HG02588 (cell line): Measurements from ENCODE around the gene NYAP2.

Experiments
- ATAC-seq: cut with Tn5 transposase; IDR thresholded peaks from one replicate; pipeline ENCODE4 v1.9.1; 2021; ENCODE audit warnings: mild to moderate bottlenecking, moderate library complexity; ENCODE audit not compliant: unreplicated experiment

The NYAP2 gene

DNA sequence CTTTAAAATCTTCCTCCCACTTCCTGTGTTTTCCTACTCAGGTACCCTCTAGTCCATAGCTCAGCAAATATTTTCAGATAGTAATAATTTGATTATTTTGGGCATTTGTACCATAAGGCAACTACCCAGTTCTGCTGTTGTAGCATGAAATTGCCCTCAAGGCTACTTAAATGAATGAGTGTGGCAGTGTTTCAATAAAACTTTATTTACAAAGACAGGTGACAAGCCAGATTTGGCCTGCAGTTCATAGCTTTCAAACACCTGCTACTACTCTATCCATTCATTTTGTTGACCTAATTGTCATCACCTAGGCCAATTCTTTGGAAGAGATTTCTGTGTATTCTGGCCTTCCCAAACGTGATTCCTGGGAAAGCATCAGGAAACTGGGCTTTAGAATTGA is 28.9 kb downstream of the NYAP2 start:
- ATAC-seq = no peak

DNA sequence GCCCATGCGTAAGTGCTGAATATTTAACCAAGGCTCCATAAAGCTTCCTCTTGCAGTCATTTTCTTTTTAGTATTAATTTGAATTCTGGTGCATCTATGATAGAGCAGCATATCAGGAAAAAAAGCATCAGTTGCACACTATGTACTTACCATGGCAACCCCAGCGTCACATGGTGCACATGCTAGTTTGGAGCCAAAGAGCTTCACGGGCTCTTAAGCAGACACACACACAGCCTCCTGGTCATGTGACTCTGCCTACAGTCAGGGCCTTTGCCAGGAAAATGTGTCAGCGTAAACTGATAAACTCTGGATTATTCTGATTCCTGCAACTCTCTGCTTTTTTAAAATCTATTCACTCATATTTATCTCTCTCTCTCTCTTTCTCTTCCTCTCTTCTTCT is 30.2 kb downstream of the NYAP2 start:
- no peak for ATAC-seq

GRCh38 chr2:225431105-225431863 is 31.8 kb downstream of the NYAP2 start:
- no peak for ATAC-seq

GRCh38 chr2:225434014-225434413 is 34.5 kb downstream of the NYAP2 start:
- ATAC-seq = no peak

GRCh38 chr2:225437319-225437718 is 37.8 kb downstream of the NYAP2 start:
- no peak for ATAC-seq

- no peak for ATAC-seq
These were observed 38.7 kb downstream of the NYAP2 start for GRCh38 chr2:225438248-225438647.

DNA sequence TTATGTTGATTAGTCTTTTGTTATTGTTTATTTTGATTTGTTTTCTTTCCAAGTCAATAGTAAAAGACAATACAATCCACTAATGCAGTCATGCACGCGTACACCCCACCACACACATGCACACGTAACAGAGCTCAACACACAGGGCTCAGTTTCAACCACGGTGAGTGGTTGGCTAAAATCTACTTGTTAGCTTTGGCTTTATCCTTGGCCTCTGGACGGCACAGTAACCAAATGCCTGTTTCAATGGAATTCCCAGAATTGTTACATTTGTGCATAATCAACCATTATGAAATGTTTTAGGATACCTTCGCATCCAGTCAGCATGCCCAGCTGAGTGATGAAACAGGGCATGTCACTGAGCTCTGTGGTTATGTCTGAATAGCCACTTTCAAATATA is 53.2 kb downstream of the NYAP2 start:
- no peak for ATAC-seq

GRCh38 chr2:225454412-225454811 is 54.9 kb downstream of the NYAP2 start:
- no peak for ATAC-seq

DNA sequence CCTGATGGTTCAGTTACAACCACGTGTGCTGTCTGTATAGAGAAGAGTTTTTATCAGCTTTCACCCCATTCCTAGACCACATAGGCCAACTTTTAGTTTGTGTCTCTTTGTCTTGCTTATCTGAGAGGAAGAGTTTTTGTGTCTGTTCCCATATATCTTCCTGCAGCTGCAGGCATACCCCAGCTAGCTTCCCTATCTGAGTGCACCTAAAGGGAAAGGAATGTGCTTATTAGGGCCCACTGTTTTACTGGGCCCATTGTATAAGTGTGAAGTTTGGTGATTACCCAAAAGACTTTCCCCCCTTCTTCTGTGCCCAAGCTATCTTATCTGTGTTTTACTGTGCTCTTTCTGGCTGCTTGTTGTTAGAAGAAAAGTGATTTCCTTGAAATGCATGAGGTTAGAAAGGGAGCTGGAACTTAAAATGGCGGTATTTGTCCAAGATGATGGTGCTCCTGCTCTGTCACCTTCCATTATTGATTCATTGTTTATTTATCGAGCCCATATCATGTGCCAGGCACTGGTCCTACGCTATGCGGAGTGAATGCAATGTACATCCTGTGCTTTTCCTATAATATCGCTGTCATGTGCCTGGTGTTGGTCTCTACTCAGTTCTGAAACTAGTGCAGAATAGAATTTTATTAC is 57.2 kb downstream of the NYAP2 start:
- ATAC-seq = no peak

- no peak for ATAC-seq
These were observed 58.0 kb downstream of the NYAP2 start for GRCh38 chr2:225457482-225457881.

DNA sequence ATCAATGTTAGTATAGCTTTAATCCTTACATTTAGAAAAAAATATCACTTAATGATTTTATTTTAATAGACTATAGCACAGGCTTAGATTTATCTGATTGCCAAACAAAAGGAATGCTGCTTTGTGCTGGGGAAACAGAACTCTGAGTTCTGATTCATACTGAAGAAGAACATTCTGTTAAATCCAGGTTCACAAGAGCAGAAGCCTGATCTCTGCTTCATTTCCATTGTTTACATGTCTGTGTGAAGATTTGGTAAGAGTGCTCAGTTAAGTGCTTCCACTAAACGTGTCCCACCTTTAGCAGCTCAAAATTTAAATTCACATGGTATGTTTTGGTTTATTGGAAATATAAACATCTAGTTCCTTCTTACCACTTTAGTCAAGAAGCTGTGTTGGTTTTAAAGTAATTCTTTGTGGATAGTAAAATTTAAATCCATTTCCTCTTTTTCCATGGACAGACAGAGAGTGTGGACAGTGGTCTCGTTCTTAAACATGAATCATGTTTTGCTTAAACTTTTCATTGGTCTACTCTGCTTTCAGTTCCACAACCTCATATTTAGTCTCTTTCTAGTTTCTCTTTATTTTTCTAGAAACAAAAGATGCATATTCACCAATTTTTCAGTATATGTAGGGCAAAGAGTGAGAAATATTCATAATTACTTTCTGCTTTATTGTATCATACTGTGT is 59.1 kb downstream of the NYAP2 start:
- no peak for ATAC-seq

DNA sequence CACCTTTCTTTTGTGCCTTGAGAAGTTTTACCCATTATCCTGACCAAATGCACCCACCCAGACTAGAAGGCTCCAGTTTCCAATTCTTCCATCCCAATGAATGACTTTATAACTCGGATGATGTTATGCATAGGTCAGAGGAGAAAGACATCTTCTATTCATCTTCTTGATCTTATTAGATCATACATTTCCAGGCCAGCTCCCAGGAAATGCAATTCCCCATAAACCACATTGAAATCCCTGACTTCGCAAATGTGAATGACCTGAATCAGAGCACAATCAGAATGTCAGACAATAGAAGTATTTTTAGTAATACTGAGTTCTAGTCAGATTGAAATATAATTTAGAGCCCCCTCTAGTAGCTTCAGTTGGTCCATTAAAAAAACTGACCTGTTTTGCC is 62.9 kb downstream of the NYAP2 start:
- ATAC-seq = no peak

GRCh38 chr2:225462945-225463344 is 63.4 kb downstream of the NYAP2 start:
- ATAC-seq = no peak

GRCh38 chr2:225463449-225463848 is 63.9 kb downstream of the NYAP2 start:
- no peak for ATAC-seq

GRCh38 chr2:225464346-225465025 is 65.0 kb downstream of the NYAP2 start:
- peak; percentile 87 for ATAC-seq

DNA sequence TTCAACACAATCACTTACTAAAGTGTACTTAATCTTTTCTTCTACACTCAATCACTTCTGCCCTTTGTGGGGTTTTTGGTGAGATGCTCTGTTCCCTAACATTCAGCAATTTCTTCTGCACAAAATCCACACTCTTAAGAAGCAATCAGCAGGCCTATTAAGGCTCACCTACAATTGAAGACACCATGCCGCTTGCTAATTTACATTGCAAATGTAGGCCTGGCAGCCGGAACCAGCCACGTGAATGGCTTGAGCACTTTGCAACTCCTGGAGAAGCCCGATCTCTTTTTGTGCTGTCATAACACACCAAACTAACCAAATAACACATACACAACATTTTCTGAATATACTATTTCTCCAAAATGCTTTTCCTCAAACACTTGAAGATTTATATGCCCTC is 66.3 kb downstream of the NYAP2 start:
- no peak for ATAC-seq

- no peak for ATAC-seq
These were observed 67.5 kb downstream of the NYAP2 start for GRCh38 chr2:225466891-225467604.

DNA sequence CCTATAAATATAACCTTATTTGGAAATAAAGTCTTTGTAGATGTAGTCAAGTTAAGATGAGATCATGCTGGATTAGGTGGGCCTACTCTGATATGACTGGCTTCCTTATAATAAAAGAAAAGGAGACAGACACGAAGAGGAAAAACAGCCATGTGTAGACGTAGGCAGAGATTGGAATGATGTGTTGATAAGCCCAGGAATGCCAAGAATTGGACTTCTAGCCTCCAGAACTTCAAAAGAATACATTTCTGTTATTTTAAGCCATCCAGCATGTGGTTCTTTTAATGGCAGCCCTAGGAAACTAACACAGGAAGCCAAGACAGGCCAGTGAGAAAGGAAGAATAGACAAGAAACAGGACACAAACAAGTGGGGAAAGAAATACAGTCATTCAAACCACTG is 68.6 kb downstream of the NYAP2 start:
- no peak for ATAC-seq

DNA sequence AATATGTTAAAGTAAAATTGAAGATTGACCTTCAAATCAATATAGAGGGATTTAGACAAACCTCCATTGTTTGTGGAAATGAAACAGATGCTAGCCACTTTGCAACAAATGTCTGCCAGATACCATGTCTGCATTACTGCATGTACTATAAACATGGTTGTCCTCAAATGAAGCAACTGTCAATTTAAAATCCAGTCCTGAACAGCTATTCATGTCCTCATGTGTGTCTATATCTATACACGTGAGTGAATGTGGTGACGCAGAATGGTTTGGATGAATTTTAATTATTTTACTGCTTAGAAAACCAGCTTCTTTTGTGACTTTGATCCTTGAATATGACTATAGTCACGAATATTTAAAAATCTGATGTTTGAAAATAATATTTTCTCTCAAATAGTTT is 71.5 kb downstream of the NYAP2 start:
- ATAC-seq = no peak

- ATAC-seq = no peak
These were observed 72.0 kb downstream of the NYAP2 start for GRCh38 chr2:225471482-225471881.

GRCh38 chr2:225472161-225472560 is 72.7 kb downstream of the NYAP2 start:
- no peak for ATAC-seq
